Measurements from ENCODE around the gene PIK3R5. TPM values are rescaled to one million over a fixed set of nuclear protein-coding genes. Genes with fewer than 3 reads are reported as not detected.
"Not testable (repeated sequence)": the region's sequence is repeated elsewhere in the genome, so short reads cannot be mapped to it uniquely, and the experiment has no call there.

Gene PIK3R5
- total RNA-seq, 1 experiment from 2014 or later, result 2.5 TPM

DNA sequence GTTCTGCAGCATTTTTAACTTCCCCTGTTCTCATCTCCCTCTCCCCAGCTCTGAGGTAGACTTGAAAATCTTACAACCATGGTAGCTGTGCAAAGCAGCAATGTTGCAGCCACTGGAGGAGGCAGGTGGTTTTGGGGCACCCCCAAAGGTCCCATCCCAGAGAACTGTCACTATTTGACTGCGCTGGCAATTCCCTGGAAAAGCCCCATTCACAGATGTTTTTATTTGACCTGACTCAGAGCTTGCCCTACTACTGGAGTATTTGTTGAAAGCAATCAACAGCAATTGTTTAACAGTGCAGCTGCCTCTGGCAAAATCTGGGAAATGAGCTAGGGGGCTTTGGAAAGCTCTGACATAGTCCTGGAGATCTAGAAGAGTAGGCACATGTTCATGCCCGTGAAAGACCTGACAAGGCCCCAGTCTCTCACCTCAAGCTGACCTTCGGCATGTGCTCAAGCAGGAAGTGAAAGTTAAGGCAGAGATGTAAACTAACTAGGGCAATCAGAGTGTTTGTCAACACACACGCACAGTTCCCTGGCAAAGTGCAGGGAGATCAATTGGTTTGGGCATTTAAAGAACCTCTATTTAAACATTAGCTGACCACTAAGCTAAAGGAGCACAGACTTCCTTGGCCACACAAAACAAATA lies 19.7 kb upstream of the PIK3R5 start:
- H2AFZ ChIP-seq (ENCODE audit: low read depth, low read length, poor library complexity, severe bottlenecking), result no peak overlapping the region
- intact Hi-C loops (cut with micrococcal nuclease), result no loop called here
- TF ChIP-seq, protein P1, sequence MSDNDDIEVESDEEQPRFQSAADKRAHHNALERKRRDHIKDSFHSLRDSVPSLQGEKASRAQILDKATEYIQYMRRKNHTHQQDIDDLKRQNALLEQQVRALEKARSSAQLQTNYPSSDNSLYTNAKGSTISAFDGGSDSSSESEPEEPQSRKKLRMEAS (IDR thresholded peaks at IDR 0.05), result no peak
- TF ChIP-seq SRF (IDR thresholded peaks at IDR 0.05; ENCODE audit: low read depth) (no peak), ZFX (IDR thresholded peaks at IDR 0.05) (no peak), RAD21 (IDR thresholded peaks at IDR 0.05; ENCODE audit: low read depth) (no peak)
- TF ChIP-seq, protein P2, sequence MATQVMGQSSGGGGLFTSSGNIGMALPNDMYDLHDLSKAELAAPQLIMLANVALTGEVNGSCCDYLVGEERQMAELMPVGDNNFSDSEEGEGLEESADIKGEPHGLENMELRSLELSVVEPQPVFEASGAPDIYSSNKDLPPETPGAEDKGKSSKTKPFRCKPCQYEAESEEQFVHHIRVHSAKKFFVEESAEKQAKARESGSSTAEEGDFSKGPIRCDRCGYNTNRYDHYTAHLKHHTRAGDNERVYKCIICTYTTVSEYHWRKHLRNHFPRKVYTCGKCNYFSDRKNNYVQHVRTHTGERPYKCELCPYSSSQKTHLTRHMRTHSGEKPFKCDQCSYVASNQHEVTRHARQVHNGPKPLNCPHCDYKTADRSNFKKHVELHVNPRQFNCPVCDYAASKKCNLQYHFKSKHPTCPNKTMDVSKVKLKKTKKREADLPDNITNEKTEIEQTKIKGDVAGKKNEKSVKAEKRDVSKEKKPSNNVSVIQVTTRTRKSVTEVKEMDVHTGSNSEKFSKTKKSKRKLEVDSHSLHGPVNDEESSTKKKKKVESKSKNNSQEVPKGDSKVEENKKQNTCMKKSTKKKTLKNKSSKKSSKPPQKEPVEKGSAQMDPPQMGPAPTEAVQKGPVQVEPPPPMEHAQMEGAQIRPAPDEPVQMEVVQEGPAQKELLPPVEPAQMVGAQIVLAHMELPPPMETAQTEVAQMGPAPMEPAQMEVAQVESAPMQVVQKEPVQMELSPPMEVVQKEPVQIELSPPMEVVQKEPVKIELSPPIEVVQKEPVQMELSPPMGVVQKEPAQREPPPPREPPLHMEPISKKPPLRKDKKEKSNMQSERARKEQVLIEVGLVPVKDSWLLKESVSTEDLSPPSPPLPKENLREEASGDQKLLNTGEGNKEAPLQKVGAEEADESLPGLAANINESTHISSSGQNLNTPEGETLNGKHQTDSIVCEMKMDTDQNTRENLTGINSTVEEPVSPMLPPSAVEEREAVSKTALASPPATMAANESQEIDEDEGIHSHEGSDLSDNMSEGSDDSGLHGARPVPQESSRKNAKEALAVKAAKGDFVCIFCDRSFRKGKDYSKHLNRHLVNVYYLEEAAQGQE (IDR thresholded peaks at IDR 0.05; ENCODE audit: low read depth), result no peak
- TF ChIP-seq, protein P3, sequence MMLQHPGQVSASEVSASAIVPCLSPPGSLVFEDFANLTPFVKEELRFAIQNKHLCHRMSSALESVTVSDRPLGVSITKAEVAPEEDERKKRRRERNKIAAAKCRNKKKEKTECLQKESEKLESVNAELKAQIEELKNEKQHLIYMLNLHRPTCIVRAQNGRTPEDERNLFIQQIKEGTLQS (IDR thresholded peaks at IDR 0.05), result no peak
- TF ChIP-seq, protein P4, sequence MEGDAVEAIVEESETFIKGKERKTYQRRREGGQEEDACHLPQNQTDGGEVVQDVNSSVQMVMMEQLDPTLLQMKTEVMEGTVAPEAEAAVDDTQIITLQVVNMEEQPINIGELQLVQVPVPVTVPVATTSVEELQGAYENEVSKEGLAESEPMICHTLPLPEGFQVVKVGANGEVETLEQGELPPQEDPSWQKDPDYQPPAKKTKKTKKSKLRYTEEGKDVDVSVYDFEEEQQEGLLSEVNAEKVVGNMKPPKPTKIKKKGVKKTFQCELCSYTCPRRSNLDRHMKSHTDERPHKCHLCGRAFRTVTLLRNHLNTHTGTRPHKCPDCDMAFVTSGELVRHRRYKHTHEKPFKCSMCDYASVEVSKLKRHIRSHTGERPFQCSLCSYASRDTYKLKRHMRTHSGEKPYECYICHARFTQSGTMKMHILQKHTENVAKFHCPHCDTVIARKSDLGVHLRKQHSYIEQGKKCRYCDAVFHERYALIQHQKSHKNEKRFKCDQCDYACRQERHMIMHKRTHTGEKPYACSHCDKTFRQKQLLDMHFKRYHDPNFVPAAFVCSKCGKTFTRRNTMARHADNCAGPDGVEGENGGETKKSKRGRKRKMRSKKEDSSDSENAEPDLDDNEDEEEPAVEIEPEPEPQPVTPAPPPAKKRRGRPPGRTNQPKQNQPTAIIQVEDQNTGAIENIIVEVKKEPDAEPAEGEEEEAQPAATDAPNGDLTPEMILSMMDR (IDR thresholded peaks at IDR 0.05 in 2 of 3, conservative IDR thresholded peaks at IDR 0.05 in 1 of 3; ENCODE audit: borderline replicate concordance in 1 of 3, insufficient read depth in 1 of 3, low read depth in 2 of 3, low read length in 2 of 3), result no peak
- H3K79me2 ChIP-seq (ENCODE audit: insufficient read depth, low read length), result no peaks in the 10 kb centered on the region
- ChIA-PET POLR2A (no interaction called here), RAD21 (ENCODE audit: low non-redundant PET in 1 of 2, low total read pairs in 2 of 2, uncharacterized antibody in 2 of 2, unreplicated experiment in 2 of 2) (no interaction called here), CTCF (interaction anchor here (1.9 kb wide), 1 partner anchor 13 kb away, joined by 9 read pairs; no protein-coding TSS in a partner anchor)
- no TSS peak for BruUV-seq (replicated peaks)
- ATAC-seq (no peak), DNase-seq (ENCODE audit: low read depth, low spot score) (no peak)
- H3K4me3 ChIP-seq (replicated peaks in 1 of 2; ENCODE audit: low read depth in 1 of 2, low read length in 2 of 2), result no peak overlapping the region
- H3K4me1 ChIP-seq (ENCODE audit: control insufficient read depth in 1 of 2, insufficient read depth in 2 of 2, low read length in 2 of 2), result no peaks in the 10 kb centered on the region
- no peaks in the 10 kb centered on the region for H3K36me3 ChIP-seq (ENCODE audit: control insufficient read depth in 1 of 2, insufficient read depth in 2 of 2, low read length in 2 of 2)
- no peaks in the 10 kb centered on the region for H4K20me1 ChIP-seq (ENCODE audit: insufficient read depth)
- no peaks in the 10 kb centered on the region for H3K27me3 ChIP-seq (ENCODE audit: insufficient read depth, low read length)
- no peak overlapping the region for H3K27ac ChIP-seq (ENCODE audit: low read depth, low read length)
- H3K9ac ChIP-seq (ENCODE audit: low read length), result no peak overlapping the region
- no peaks in the 10 kb centered on the region for H3K9me3 ChIP-seq (ENCODE audit: control insufficient read depth in 1 of 2, insufficient read depth in 1 of 2, low read depth in 1 of 2, low read length in 2 of 2)
- H3K9me2 ChIP-seq (ENCODE audit: insufficient read depth), result no peaks in the 10 kb centered on the region
- H3K4me2 ChIP-seq (ENCODE audit: low read length), result no peak overlapping the region

DNA sequence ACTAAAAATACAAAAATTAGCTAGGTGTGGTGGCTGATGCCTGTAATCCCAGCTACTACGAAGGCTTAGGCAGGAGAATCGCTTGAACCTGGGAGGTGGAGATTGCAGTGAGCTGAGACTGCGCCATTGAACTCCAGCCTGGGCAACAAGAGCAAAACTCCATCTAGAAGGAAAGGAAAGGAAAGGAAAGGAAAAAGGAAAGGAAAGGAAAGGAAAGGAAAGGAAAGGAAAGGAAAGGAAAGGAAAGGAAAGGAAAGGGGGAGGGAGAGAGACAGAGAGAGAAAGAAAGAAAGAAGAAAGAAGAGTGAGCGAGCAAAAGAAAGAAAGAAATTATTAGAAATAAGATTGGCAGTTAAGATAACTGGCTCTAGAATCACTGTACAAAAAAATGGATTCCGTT lies 18.7 kb upstream of the PIK3R5 start:
- BruUV-seq (replicated peaks); intact Hi-C loops (cut with micrococcal nuclease); ATAC-seq; POLR2A ChIA-PET; H2AFZ ChIP-seq (ENCODE audit: low read depth, low read length, poor library complexity, severe bottlenecking); H3K9ac ChIP-seq (ENCODE audit: low read length); H3K36me3 ChIP-seq (ENCODE audit: control insufficient read depth in 1 of 2, insufficient read depth in 2 of 2, low read length in 2 of 2); H3K9me2 ChIP-seq (ENCODE audit: insufficient read depth); H3K4me1 ChIP-seq (ENCODE audit: control insufficient read depth in 1 of 2, insufficient read depth in 2 of 2, low read length in 2 of 2); DNase-seq (ENCODE audit: low read depth, low spot score); H3K9me3 ChIP-seq (ENCODE audit: control insufficient read depth in 1 of 2, insufficient read depth in 1 of 2, low read depth in 1 of 2, low read length in 2 of 2); H3K79me2 ChIP-seq (ENCODE audit: insufficient read depth, low read length); H3K4me2 ChIP-seq (ENCODE audit: low read length); H3K4me3 ChIP-seq (replicated peaks in 1 of 2; ENCODE audit: low read depth in 1 of 2, low read length in 2 of 2); H3K27ac ChIP-seq (ENCODE audit: low read depth, low read length); H4K20me1 ChIP-seq (ENCODE audit: insufficient read depth); H3K27me3 ChIP-seq (ENCODE audit: insufficient read depth, low read length); RAD21 ChIA-PET (ENCODE audit: low non-redundant PET in 1 of 2, low total read pairs in 2 of 2, uncharacterized antibody in 2 of 2, unreplicated experiment in 2 of 2): not testable (repeated sequence)
- CTCF ChIA-PET, result interaction anchor here (1.9 kb wide), 1 partner anchor 14 kb away, joined by 9 read pairs; no protein-coding TSS in a partner anchor

All from HCT116 (cell line).